Urinary bladder (tissue), 4 donors: ENCODE data around the gene TOR1A. TPM values are rescaled to one million over a fixed set of nuclear protein-coding genes. Genes with fewer than 3 reads are reported as not detected.

Experiments
- DNase-seq: peaks from one replicate; pipeline ENCODE4 v3.0.0-alpha.2; 2015; ENCODE audit errors: extremely low spot score
- H3K27ac ChIP-seq: one replicate; pipeline ENCODE4 v1.5.1; 2013; ENCODE audit warnings: low read depth, mild to moderate bottlenecking, moderate library complexity
- H3K36me3 ChIP-seq: one replicate; pipeline ENCODE4 v1.6.1; 2013; ENCODE audit warnings: mild to moderate bottlenecking, moderate library complexity; ENCODE audit not compliant: insufficient read depth
- H3K4me1 ChIP-seq: one replicate; pipeline ENCODE4 v1.6.1; 2013; ENCODE audit warnings: mild to moderate bottlenecking, moderate library complexity; ENCODE audit not compliant: insufficient read depth
- H3K4me3 ChIP-seq: one replicate; pipeline ENCODE4 v1.5.1; 2013; ENCODE audit warnings: low read depth, low read length
- WGBS: extraction: QIAGEN DNeasy Blood & Tissue Kit; methylation state at CpG from one replicate; pipeline ENCODE4 v1.1.7; 2013; 5-methylcytosine and 5-hydroxymethylcytosine counted together
- polyA plus RNA-seq: library from polyadenylated mRNA; stranded (reverse); fragments of 200-250 nt; gene quantifications from one replicate; pipeline ENCODE4 v1.2.3, GENCODE V29; 2013
- total RNA-seq: library from RNA; depleted of rRNA; stranded (reverse); fragments of >200 nt; gene quantifications from one replicate; pipeline ENCODE4 v1.2.3, GENCODE V29; 2014
- donor health status: healthy with polysubstance abuse.
- donor health status: healthy.

TOR1A gene
- total RNA-seq (20.5 TPM), polyA plus RNA-seq (36.7 TPM)

- Histone ChIP-seq H3K4me3 (peak within 1 kb of the TSS; percentile 86), H3K36me3 (peaks cover 3% of the 10 kb centered on the region), H3K4me1 (no peaks in the 10 kb centered on the region), H3K27ac (no peak within 1 kb of the TSS)
- WGBS: 5% methylated on average over 47 of the region's 47 CpGs
- peak; percentile 86 for DNase-seq
Observed at GRCh38 chr9:129823935-129824601, at the start of gene TOR1A. TSS of gene TOR1A (minus strand) at chr9:129824136. CDS start at chr9:129824085, 51 bp downstream.

- Histone ChIP-seq H3K36me3 (peaks cover 2% of the 10 kb centered on the region), H3K27ac (no peak overlapping the region), H3K4me1 (no peaks in the 10 kb centered on the region), H3K4me3 (no peak overlapping the region)
- no peak for DNase-seq
- WGBS: 92% methylated on average over 11 of the region's 11 CpGs
Observed at GRCh38 chr9:129871046-129871445, 47.1 kb upstream of the TOR1A start.

- DNase-seq: no peak
- 91% methylated on average over 24 of the region's 24 CpGs for WGBS
- Histone ChIP-seq H3K4me3 (no peak overlapping the region), H3K4me1 (no peaks in the 10 kb centered on the region), H3K27ac (no peak overlapping the region), H3K36me3 (peaks cover 3% of the 10 kb centered on the region)
Observed at GRCh38 chr9:129869585-129870501, 45.9 kb upstream of the TOR1A start.

- DNase-seq: no peak
- 83% methylated on average over 28 of the region's 28 CpGs for WGBS
- Histone ChIP-seq H3K4me3 (no peak overlapping the region), H3K36me3 (peaks cover 3% of the 10 kb centered on the region), H3K4me1 (no peaks in the 10 kb centered on the region), H3K27ac (no peak overlapping the region)
Observed at GRCh38 chr9:129868872-129869486, 45.0 kb upstream of the TOR1A start.

GRCh38 chr9:129868023-129868871, 44.3 kb upstream of the TOR1A start:
- peaks cover 3% of the 10 kb centered on the region for H3K36me3 ChIP-seq

GRCh38 chr9:129867136-129868022, 43.4 kb upstream of the TOR1A start:
- Histone ChIP-seq H3K27ac (no peak overlapping the region), H3K4me1 (no peaks in the 10 kb centered on the region), H3K36me3 (peaks cover 3% of the 10 kb centered on the region), H3K4me3 (no peak overlapping the region)
- DNase-seq: no peak
- 81% methylated on average over 17 of the region's 17 CpGs for WGBS

More at GRCh38 chr9:129868023-129868871, 44.3 kb upstream of the TOR1A start:
- 88% methylated on average over 48 of the region's 48 CpGs for WGBS
- Histone ChIP-seq H3K4me1 (no peaks in the 10 kb centered on the region), H3K27ac (no peak overlapping the region), H3K4me3 (no peak overlapping the region)
- DNase-seq: no peak

GRCh38 chr9:129866394-129867135, 42.6 kb upstream of the TOR1A start:
- Histone ChIP-seq H3K4me3 (no peak overlapping the region), H3K27ac (no peak overlapping the region), H3K4me1 (no peaks in the 10 kb centered on the region), H3K36me3 (peaks cover 3% of the 10 kb centered on the region)
- 75% methylated on average over 17 of the region's 17 CpGs for WGBS
- DNase-seq: no peak

GRCh38 chr9:129865668-129866320, 41.9 kb upstream of the TOR1A start:
- peaks cover 2% of the 10 kb centered on the region for H3K36me3 ChIP-seq
- H3K27ac ChIP-seq: no peak overlapping the region
- no peak overlapping the region for H3K4me3 ChIP-seq
- no peak for DNase-seq
- 84% methylated on average over 14 of the region's 14 CpGs for WGBS
- no peaks in the 10 kb centered on the region for H3K4me1 ChIP-seq

GRCh38 chr9:129864991-129865647, 41.2 kb upstream of the TOR1A start:
- 74% methylated on average over 11 of the region's 11 CpGs for WGBS
- peaks cover 2% of the 10 kb centered on the region for H3K36me3 ChIP-seq

GRCh38 chr9:129863059-129863690, 39.2 kb upstream of the TOR1A start:
- Histone ChIP-seq H3K36me3 (peaks cover 2% of the 10 kb centered on the region), H3K4me1 (no peaks in the 10 kb centered on the region)
- no peak for DNase-seq

More at GRCh38 chr9:129864991-129865647, 41.2 kb upstream of the TOR1A start:
- H3K27ac ChIP-seq: no peak overlapping the region
- H3K4me3 ChIP-seq: no peak overlapping the region
- no peak for DNase-seq
- no peaks in the 10 kb centered on the region for H3K4me1 ChIP-seq

GRCh38 chr9:129861447-129861827, 37.5 kb upstream of the TOR1A start:
- no peak overlapping the region for H3K27ac ChIP-seq
- 91% methylated on average over 12 of the region's 12 CpGs for WGBS
- no peak overlapping the region for H3K4me3 ChIP-seq
- DNase-seq: no peak
- no peaks in the 10 kb centered on the region for H3K4me1 ChIP-seq
- peaks cover 2% of the 10 kb centered on the region for H3K36me3 ChIP-seq

More at GRCh38 chr9:129863059-129863690, 39.2 kb upstream of the TOR1A start:
- Histone ChIP-seq H3K27ac (no peak overlapping the region), H3K4me3 (no peak overlapping the region)
- 56% methylated on average over 14 of the region's 14 CpGs for WGBS
